Breast epithelium (tissue), 3 donors: Measurements from ENCODE around the gene ARHGAP15.

Experiments
- POLR2A ChIP-seq: fragments of 450-650 bp; IDR thresholded peaks from one replicate; pipeline ENCODE4 v1.6.1; 2016; ENCODE audit warnings: antibody characterized with exemption, mild to moderate bottlenecking, moderate library complexity
- TF ChIP-seq, protein P1 (sequence below), 3 donors: fragments of 450-650 bp; IDR thresholded peaks; one replicate each; pipeline ENCODE4 v1.5.1; 2016 to 2017; ENCODE audit warnings: antibody characterized with exemption in 3 of 3, mild to moderate bottlenecking in 3 of 3, moderate library complexity in 3 of 3

- no peak for TF ChIP-seq POLR2A
- TF ChIP-seq, protein P1, sequence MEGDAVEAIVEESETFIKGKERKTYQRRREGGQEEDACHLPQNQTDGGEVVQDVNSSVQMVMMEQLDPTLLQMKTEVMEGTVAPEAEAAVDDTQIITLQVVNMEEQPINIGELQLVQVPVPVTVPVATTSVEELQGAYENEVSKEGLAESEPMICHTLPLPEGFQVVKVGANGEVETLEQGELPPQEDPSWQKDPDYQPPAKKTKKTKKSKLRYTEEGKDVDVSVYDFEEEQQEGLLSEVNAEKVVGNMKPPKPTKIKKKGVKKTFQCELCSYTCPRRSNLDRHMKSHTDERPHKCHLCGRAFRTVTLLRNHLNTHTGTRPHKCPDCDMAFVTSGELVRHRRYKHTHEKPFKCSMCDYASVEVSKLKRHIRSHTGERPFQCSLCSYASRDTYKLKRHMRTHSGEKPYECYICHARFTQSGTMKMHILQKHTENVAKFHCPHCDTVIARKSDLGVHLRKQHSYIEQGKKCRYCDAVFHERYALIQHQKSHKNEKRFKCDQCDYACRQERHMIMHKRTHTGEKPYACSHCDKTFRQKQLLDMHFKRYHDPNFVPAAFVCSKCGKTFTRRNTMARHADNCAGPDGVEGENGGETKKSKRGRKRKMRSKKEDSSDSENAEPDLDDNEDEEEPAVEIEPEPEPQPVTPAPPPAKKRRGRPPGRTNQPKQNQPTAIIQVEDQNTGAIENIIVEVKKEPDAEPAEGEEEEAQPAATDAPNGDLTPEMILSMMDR (IDR thresholded peaks at IDR 0.05): no peak
These were observed 451.9 kb downstream of the ARHGAP15 start for GRCh38 chr2:143581134-143581533.
